ENCODE data around the gene CHCHD1.
"Not testable (repeated sequence)": the region's sequence is repeated elsewhere in the genome, so short reads cannot be mapped to it uniquely, and the experiment has no call there.

The CHCHD1 gene

GRCh38 chr10:73781879-73782748 lies at the start of gene CHCHD1:
Gene CHCHD1 (plus strand): TSS chr10:73782048. CDS start chr10:73782076, 28 bp downstream.
- TF ChIP-seq POLR2A (IDR thresholded peaks at IDR 0.05; ENCODE audit: low read depth, low read length): peak; percentile 89
- DNase-seq (ENCODE audit: insufficient read length, low spot score) (peak; percentile 91), FAIRE-seq (peak; percentile 83)

GRCh38 chr10:73732426-73732825 lies 49.4 kb upstream of the CHCHD1 start:
- DNase-seq (ENCODE audit: insufficient read length, low spot score) (no peak), FAIRE-seq (no peak)
- no peak for TF ChIP-seq POLR2A (IDR thresholded peaks at IDR 0.05; ENCODE audit: low read depth, low read length)

GRCh38 chr10:73732931-73733623 lies 48.8 kb upstream of the CHCHD1 start:
- TF ChIP-seq POLR2A (IDR thresholded peaks at IDR 0.05; ENCODE audit: low read depth, low read length): no peak
- DNase-seq (ENCODE audit: insufficient read length, low spot score) (no peak), FAIRE-seq (no peak)

GRCh38 chr10:73734028-73734720 lies 47.7 kb upstream of the CHCHD1 start:
- DNase-seq (ENCODE audit: insufficient read length, low spot score) (no peak), FAIRE-seq (no peak)
- TF ChIP-seq POLR2A (IDR thresholded peaks at IDR 0.05; ENCODE audit: low read depth, low read length): no peak

- DNase-seq (ENCODE audit: insufficient read length, low spot score) (no peak), FAIRE-seq (no peak)
- TF ChIP-seq POLR2A (IDR thresholded peaks at IDR 0.05; ENCODE audit: low read depth, low read length): no peak
These were observed 47.0 kb upstream of the CHCHD1 start for GRCh38 chr10:73734796-73735305.

- FAIRE-seq; DNase-seq (ENCODE audit: insufficient read length, low spot score): not testable (repeated sequence)
These were observed 41.2 kb upstream of the CHCHD1 start for GRCh38 chr10:73740501-73741254.

GRCh38 chr10:73742454-73742734 lies 39.5 kb upstream of the CHCHD1 start:
- no peak for TF ChIP-seq POLR2A (IDR thresholded peaks at IDR 0.05; ENCODE audit: low read depth, low read length)
- no peak for FAIRE-seq

GRCh38 chr10:73743327-73743904 lies 38.4 kb upstream of the CHCHD1 start:
- TF ChIP-seq POLR2A (IDR thresholded peaks at IDR 0.05; ENCODE audit: low read depth, low read length): no peak
- no peak for FAIRE-seq
- no peak for DNase-seq (ENCODE audit: insufficient read length, low spot score)

More at GRCh38 chr10:73742454-73742734, 39.5 kb upstream of the CHCHD1 start:
- DNase-seq (ENCODE audit: insufficient read length, low spot score): no peak

GRCh38 chr10:73743905-73744663 lies 37.8 kb upstream of the CHCHD1 start, which contains the start of gene SEC24C:
Gene SEC24C (plus strand): TSS chr10:73744372. CDS start chr10:73746833, 2,461 bp downstream.
- FAIRE-seq: peak; percentile 65
- DNase-seq (ENCODE audit: insufficient read length, low spot score): peak; percentile 96
- TF ChIP-seq POLR2A (IDR thresholded peaks at IDR 0.05; ENCODE audit: low read depth, low read length): peak; percentile 74

GRCh38 chr10:73744664-73744975 lies 37.2 kb upstream of the CHCHD1 start:
- peak; percentile 56 for DNase-seq (ENCODE audit: insufficient read length, low spot score)
- no peak for TF ChIP-seq POLR2A (IDR thresholded peaks at IDR 0.05; ENCODE audit: low read depth, low read length)
- no peak for FAIRE-seq

- no peak for DNase-seq (ENCODE audit: insufficient read length, low spot score)
- no peak for FAIRE-seq
- TF ChIP-seq POLR2A (IDR thresholded peaks at IDR 0.05; ENCODE audit: low read depth, low read length): no peak
These were observed 35.1 kb upstream of the CHCHD1 start for GRCh38 chr10:73746721-73747120.

GRCh38 chr10:73750819-73751218 lies 31.0 kb upstream of the CHCHD1 start:
- DNase-seq (ENCODE audit: insufficient read length, low spot score) (no peak), FAIRE-seq (no peak)
- no peak for TF ChIP-seq POLR2A (IDR thresholded peaks at IDR 0.05; ENCODE audit: low read depth, low read length)
